Fibroblast of skin of left quadriceps (primary cell): Measurements from ENCODE around the gene KRT2.
"Not testable (repeated sequence)": the region's sequence is repeated elsewhere in the genome, so short reads cannot be mapped to it uniquely, and the experiment has no call there.

ENCODE experiments used
- DNase-seq, 2 experiments: peaks; one replicate each; pipeline ENCODE4 v3.0.0-alpha.2; 2013; ENCODE audit warnings: low read depth in 2 of 2

The KRT2 gene

GRCh38 chr12:52685406-52685890, 33.4 kb upstream of the KRT2 start:
- no peak for DNase-seq

- no peak for DNase-seq
Measured at GRCh38 chr12:52684431-52684830, 32.4 kb upstream of the KRT2 start.

GRCh38 chr12:52683575-52684300, 31.7 kb upstream of the KRT2 start:
- no peak for DNase-seq

GRCh38 chr12:52682938-52683574, 31.0 kb upstream of the KRT2 start:
- DNase-seq: no peak

GRCh38 chr12:52682381-52682660, 30.3 kb upstream of the KRT2 start:
- no peak for DNase-seq

GRCh38 chr12:52681526-52682380, 29.7 kb upstream of the KRT2 start:
- no peak for DNase-seq

GRCh38 chr12:52680363-52680762, 28.4 kb upstream of the KRT2 start, which contains the start of gene KRT1:
TSS of gene KRT1 (minus strand) at chr12:52680407. CDS start at chr12:52680348, 59 bp downstream.
- no peak for DNase-seq

GRCh38 chr12:52679875-52680274, 27.9 kb upstream of the KRT2 start:
- DNase-seq: no peak

GRCh38 chr12:52677671-52678070, 25.7 kb upstream of the KRT2 start:
- no peak for DNase-seq

GRCh38 chr12:52677126-52677525, 25.1 kb upstream of the KRT2 start:
- DNase-seq: no peak

GRCh38 chr12:52676163-52676562, 24.2 kb upstream of the KRT2 start:
- DNase-seq: no peak

- no peak for DNase-seq
Measured at GRCh38 chr12:52675301-52675701, 23.3 kb upstream of the KRT2 start.

- DNase-seq: no peak
Measured at GRCh38 chr12:52674433-52674775, 22.4 kb upstream of the KRT2 start.

- DNase-seq: no peak
Measured at GRCh38 chr12:52673713-52674432, 21.9 kb upstream of the KRT2 start.

- no peak for DNase-seq
Measured at GRCh38 chr12:52673217-52673616, 21.2 kb upstream of the KRT2 start.

GRCh38 chr12:52672321-52672933, 20.4 kb upstream of the KRT2 start:
- DNase-seq: no peak

GRCh38 chr12:52670961-52671360, 18.9 kb upstream of the KRT2 start:
- no peak for DNase-seq

- no peak for DNase-seq
Measured at GRCh38 chr12:52670506-52670905, 18.5 kb upstream of the KRT2 start.

- DNase-seq: not testable (repeated sequence)
Measured at GRCh38 chr12:52669941-52670340, 17.9 kb upstream of the KRT2 start.

- DNase-seq: no peak
Measured at GRCh38 chr12:52669426-52669825, 17.4 kb upstream of the KRT2 start.

- no peak for DNase-seq
Measured at GRCh38 chr12:52667931-52668330, 15.9 kb upstream of the KRT2 start.

- DNase-seq: no peak
Measured at GRCh38 chr12:52667509-52667908, 15.5 kb upstream of the KRT2 start.
